B cell (primary cell): ENCODE data around the gene RMND1. TPM values are rescaled to one million over a fixed set of nuclear protein-coding genes. Genes with fewer than 3 reads are reported as not detected.

ENCODE experiments used
- ATAC-seq: fragments of 200-7000 bp; cut with Tn5 transposase; one replicate; pipeline ENCODE4 v1.10.0; 2021; ENCODE audit warnings: low read depth, mild to moderate bottlenecking, moderate number of reproducible peaks, moderate library complexity
- CTCF ChIA-PET: fragments of 350-600 bp; sonication (Branson Sonifier 250); formaldehyde crosslinking; loops from one replicate; lab custom pipeline; 2021; ENCODE audit warnings: antibody characterized with exemption, inconsistent platforms; lab: Charles Lee
- POLR2A ChIA-PET: fragments of 350-600 bp; sonication (Branson Sonifier 250); formaldehyde crosslinking; loops from one replicate; lab custom pipeline; 2021; ENCODE audit warnings: antibody characterized with exemption; lab: Charles Lee
- DNase-seq: peaks from one replicate; pipeline ENCODE4 v3.0.0; 2013
- H2AFZ ChIP-seq: 2 replicates; pipeline ENCODE4 v1.6.1; 2012; ENCODE audit warnings: mild to moderate bottlenecking, low read depth, low read length; ENCODE audit not compliant: insufficient read depth, poor library complexity, severe bottlenecking
- H3K27ac ChIP-seq, 2 donors: 1 replicate in 1 of 2; 2 replicates in 1 of 2; pipeline ENCODE4 v1.5.1; 2012 to 2013; ENCODE audit warnings: low read length in 2 of 2, mild to moderate bottlenecking in 2 of 2, moderate library complexity in 1 of 2
- H3K27me3 ChIP-seq, 4 experiments: fragments of 200-600 bp in 1 of 4; sonication (generic) in 1 of 4; replicated peaks in 1 of 4; 1 replicate in 2 of 4; 2 replicates in 2 of 4; pipeline versions ENCODE4 v1.6.1 to v1.7.0; 2013 to 2016; ENCODE audit warnings: low read length in 3 of 4, mild to moderate bottlenecking in 2 of 4, mixed read lengths in 1 of 4, moderate library complexity in 1 of 4; ENCODE audit not compliant: insufficient read depth in 4 of 4, control insufficient read depth in 3 of 4; ENCODE audit errors: control extremely low read depth in 1 of 4
- H3K36me3 ChIP-seq, 2 experiments: replicated peaks in 1 of 2; 1 replicate in 1 of 2; 2 replicates in 1 of 2; pipeline versions ENCODE4 v1.6.1 to v1.7.1; 2013; ENCODE audit warnings: low read length in 1 of 2; ENCODE audit not compliant: insufficient read depth in 2 of 2, control insufficient read depth in 1 of 2; ENCODE audit errors: control extremely low read depth in 1 of 2, extremely low read depth in 1 of 2
- H3K4me1 ChIP-seq, 2 donors: fragments of 200-600 bp in 1 of 2; sonication (generic) in 1 of 2; 1 replicate in 1 of 2; 2 replicates in 1 of 2; pipeline versions ENCODE4 v1.5.1 to v1.6.1; 2013 to 2017; ENCODE audit warnings: low read length in 2 of 2; ENCODE audit not compliant: control insufficient read depth in 2 of 2, insufficient read depth in 2 of 2
- H3K4me2 ChIP-seq: replicated peaks from 2 replicates; pipeline ENCODE3; 2012; ENCODE audit warnings: mild to moderate bottlenecking, low read depth, low read length; ENCODE audit not compliant: poor library complexity, severe bottlenecking
- H3K4me3 ChIP-seq, 5 experiments: fragments of 200-600 bp in 1 of 5; sonication (generic) in 1 of 5; 1 replicate in 3 of 5; 2 replicates in 2 of 5; pipeline versions ENCODE4 v1.5.1 to v1.7.0; 2011 to 2016; ENCODE audit warnings: low read length in 4 of 5, mild to moderate bottlenecking in 4 of 5, low read depth in 2 of 5, control low read depth in 1 of 5, moderate library complexity in 1 of 5; ENCODE audit not compliant: insufficient read depth in 1 of 5; ENCODE audit errors: control extremely low read depth in 1 of 5, extremely low read depth in 1 of 5
- H3K79me2 ChIP-seq: fragments of 200-600 bp; sonication (generic); one replicate; pipeline ENCODE4 v1.6.0; 2016; ENCODE audit warnings: low read length; ENCODE audit not compliant: control insufficient read depth, insufficient read depth
- H3K9ac ChIP-seq: fragments of 200-600 bp; sonication (generic); 2 replicates; pipeline ENCODE4 v1.6.1; 2017; ENCODE audit warnings: mild to moderate bottlenecking, low read length, moderate library complexity
- H3K9me3 ChIP-seq, 3 donors: one replicate each; pipeline versions ENCODE4 v1.6.1 to v1.7.1; 2013; ENCODE audit warnings: low read length in 2 of 3; ENCODE audit not compliant: control insufficient read depth in 2 of 3, insufficient read depth in 1 of 3; ENCODE audit errors: control extremely low read depth in 1 of 3
- H4K20me1 ChIP-seq: 2 replicates; pipeline ENCODE4 v1.6.0; 2012; ENCODE audit warnings: mild to moderate bottlenecking, low read length; ENCODE audit not compliant: insufficient read depth, control insufficient read depth, poor library complexity, severe bottlenecking
- H3K27ac Mint-ChIP-seq: one replicate; pipeline ENCODE4 v1.8.0; 2021; ENCODE audit warnings: mixed read lengths
- H3K27me3 Mint-ChIP-seq: one replicate; pipeline ENCODE4 v1.8.0; 2021; ENCODE audit warnings: mixed read lengths
- H3K4me1 Mint-ChIP-seq: one replicate; pipeline ENCODE4 v1.8.0; 2021; ENCODE audit warnings: mixed read lengths
- H3K4me3 Mint-ChIP-seq: one replicate; pipeline ENCODE4 v1.8.0; 2021; ENCODE audit warnings: mixed read lengths
- H3K9me3 Mint-ChIP-seq: one replicate; pipeline ENCODE4 v1.8.0; 2022; ENCODE audit warnings: mixed read lengths; ENCODE audit not compliant: insufficient read depth
- EZH2 ChIP-seq: IDR thresholded peaks from 2 replicates; pipeline ENCODE4 v1.6.1; 2012; ENCODE audit warnings: borderline replicate concordance, low read depth, mild to moderate bottlenecking, moderate library complexity, low read length; ENCODE audit not compliant: insufficient read depth, poor library complexity, severe bottlenecking
- WGBS: methylation state at CpG from one replicate; pipeline ENCODE4 v1.1.5; 2013; ENCODE audit warnings: missing lambda C conversion rate; ENCODE audit not compliant: insufficient coverage; 5-methylcytosine and 5-hydroxymethylcytosine counted together
- intact Hi-C: fragments of 100-400 bp; cut with micrococcal nuclease; formaldehyde crosslinking; loops from one replicate; pipeline ENCODE4 v1.10.0; 2022
- polyA plus RNA-seq: library from polyadenylated mRNA; depleted of rRNA; stranded (reverse); fragments of >200 nt; gene quantifications from 2 replicates; pipeline ENCODE4 v1.2.3, GENCODE V29; 2012
- total RNA-seq, 2 donors: library from RNA; stranded (reverse); fragments of 120-200 nt in 1 of 2; gene quantifications; 1 replicate in 1 of 2; 2 replicates in 1 of 2; pipeline versions ENCODE4 v1.2.3 to v1.2.4, GENCODE V29; 2013 to 2022
- TF ChIP-seq, protein P1 (sequence below): fragments of 200-600 bp; IDR thresholded peaks from one replicate; pipeline ENCODE4 v1.8.0; 2022; ENCODE audit warnings: antibody characterized with exemption, mild to moderate bottlenecking

Gene RMND1
- total and polyA plus RNA-seq, 2 donors (not counting 1 experiment from before 2014, with no cell fraction given), result 4.3 to 15.7 TPM

DNA sequence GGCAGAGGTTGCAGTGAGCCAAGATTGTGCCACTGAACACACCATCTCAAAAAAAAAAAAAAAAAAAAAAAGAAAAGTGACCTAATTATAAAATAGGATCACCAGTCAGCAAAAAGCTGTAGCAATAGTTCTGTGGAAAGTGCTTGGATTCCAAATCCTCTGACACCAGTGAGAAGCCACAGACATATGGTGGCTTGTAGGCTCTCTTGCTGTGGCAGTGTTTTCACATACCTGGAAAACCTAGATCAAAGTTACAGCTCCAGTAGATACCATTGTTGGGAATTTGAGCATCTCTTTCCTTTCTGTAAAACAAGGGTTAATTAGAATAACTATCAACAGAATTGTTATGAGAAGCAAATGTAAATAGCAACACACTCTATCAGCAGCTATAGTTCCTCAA is 46.0 kb upstream of the RMND1 start:
- no peak overlapping the region for H3K9ac ChIP-seq
- H3K27ac ChIP-seq, result no peak overlapping the region
- peaks cover 14 to 15% of the 10 kb centered on the region in 2 donors for H3K4me1 ChIP-seq
- CTCF ChIA-PET, result interaction anchor here (0.9 kb wide), 1 partner anchor 753 kb away, joined by 3 read pairs; no protein-coding TSS in a partner anchor
- no peak overlapping the region for H3K4me3 ChIP-seq
- H3K79me2 ChIP-seq, result no peaks in the 10 kb centered on the region
- no peak overlapping the region for H2AFZ ChIP-seq
- Mint-ChIP-seq H3K4me1 (peaks cover 27% of the 10 kb centered on the region), H3K9me3 (no peaks in the 10 kb centered on the region), H3K27me3 (peaks cover 49% of the 10 kb centered on the region), H3K4me3 (no peak overlapping the region), H3K27ac (no peak overlapping the region)
- ATAC-seq, result no peak
- no peak for DNase-seq
- no peaks in the 10 kb centered on the region for H3K9me3 ChIP-seq
- H4K20me1 ChIP-seq, result no peaks in the 10 kb centered on the region
- POLR2A ChIA-PET, result no interaction called here
- H3K27me3 ChIP-seq, result peaks cover 0 to 32% (median 21%) of the 10 kb centered on the region in 4 experiments
- intact Hi-C loops, result no loop called here
- no peaks in the 10 kb centered on the region for H3K36me3 ChIP-seq
- TF ChIP-seq EZH2, result no peak
- TF ChIP-seq, protein P1, sequence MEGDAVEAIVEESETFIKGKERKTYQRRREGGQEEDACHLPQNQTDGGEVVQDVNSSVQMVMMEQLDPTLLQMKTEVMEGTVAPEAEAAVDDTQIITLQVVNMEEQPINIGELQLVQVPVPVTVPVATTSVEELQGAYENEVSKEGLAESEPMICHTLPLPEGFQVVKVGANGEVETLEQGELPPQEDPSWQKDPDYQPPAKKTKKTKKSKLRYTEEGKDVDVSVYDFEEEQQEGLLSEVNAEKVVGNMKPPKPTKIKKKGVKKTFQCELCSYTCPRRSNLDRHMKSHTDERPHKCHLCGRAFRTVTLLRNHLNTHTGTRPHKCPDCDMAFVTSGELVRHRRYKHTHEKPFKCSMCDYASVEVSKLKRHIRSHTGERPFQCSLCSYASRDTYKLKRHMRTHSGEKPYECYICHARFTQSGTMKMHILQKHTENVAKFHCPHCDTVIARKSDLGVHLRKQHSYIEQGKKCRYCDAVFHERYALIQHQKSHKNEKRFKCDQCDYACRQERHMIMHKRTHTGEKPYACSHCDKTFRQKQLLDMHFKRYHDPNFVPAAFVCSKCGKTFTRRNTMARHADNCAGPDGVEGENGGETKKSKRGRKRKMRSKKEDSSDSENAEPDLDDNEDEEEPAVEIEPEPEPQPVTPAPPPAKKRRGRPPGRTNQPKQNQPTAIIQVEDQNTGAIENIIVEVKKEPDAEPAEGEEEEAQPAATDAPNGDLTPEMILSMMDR, result no peak
- H3K4me2 ChIP-seq, result no peak overlapping the region

- Histone ChIP-seq H3K9ac (no peak overlapping the region), H3K27ac (no peak overlapping the region), H4K20me1 (no peaks in the 10 kb centered on the region), H2AFZ (no peak overlapping the region), H3K9me3 (no peaks in the 10 kb centered on the region), H3K79me2 (no peaks in the 10 kb centered on the region), H3K27me3 (peaks cover 0 to 35% (median 22%) of the 10 kb centered on the region in 4 experiments), H3K4me2 (no peak overlapping the region), H3K36me3 (no peaks in the 10 kb centered on the region), H3K4me3 (no peak overlapping the region), H3K4me1 (peaks cover 14 to 15% of the 10 kb centered on the region in 2 donors)
- ChIA-PET CTCF (no interaction called here), POLR2A (no interaction called here)
- TF ChIP-seq EZH2, result no peak
- TF ChIP-seq, protein P1, result no peak
- no peak for ATAC-seq
- Mint-ChIP-seq H3K27me3 (peaks cover 55% of the 10 kb centered on the region), H3K4me3 (peak overlapping the region; percentile 24), H3K4me1 (peaks cover 27% of the 10 kb centered on the region), H3K27ac (no peak overlapping the region), H3K9me3 (no peaks in the 10 kb centered on the region)
- 93% methylated on average over 2 of the region's 9 CpGs for WGBS
- intact Hi-C loops, result no loop called here
- no peak for DNase-seq
These were observed 43.5 kb upstream of the RMND1 start for GRCh38 chr6:151495380-151495779.
